ENCODE data around the gene CLIP3. TPM values are rescaled to one million over a fixed set of nuclear protein-coding genes. Genes with fewer than 3 reads are reported as not detected.

The CLIP3 gene
- total RNA-seq, 1 donor from 2014 or later: 8.2 TPM

DNA sequence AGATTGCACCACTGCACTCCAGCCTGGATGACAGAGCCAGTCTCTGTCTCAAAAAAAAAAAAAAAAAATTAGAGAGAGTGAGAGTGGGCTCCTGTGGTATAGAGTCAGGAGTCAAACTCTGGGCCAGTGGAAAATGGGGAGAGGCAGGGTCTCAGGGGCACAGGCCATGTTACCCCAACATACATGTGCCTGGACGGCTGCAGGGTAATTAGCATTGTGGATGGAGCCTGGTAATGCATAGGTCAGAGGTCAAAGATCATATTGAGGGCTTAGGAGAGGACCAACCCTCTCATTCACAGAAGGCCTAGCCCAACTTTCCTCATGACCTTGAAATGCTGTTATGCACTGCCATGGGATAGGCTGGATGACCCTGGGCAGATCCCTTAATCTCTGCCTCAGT lies 7.1 kb downstream of the CLIP3 start:
- H3K27ac Mint-ChIP-seq: no peak overlapping the region
- H4K20me1 ChIP-seq (ENCODE audit: low read depth): peaks cover 8% of the 10 kb centered on the region
- H3K4me2 ChIP-seq: no peak overlapping the region
- H3F3A ChIP-seq (ENCODE audit: low read depth): no peaks in the 10 kb centered on the region
- H3K27ac ChIP-seq: no peak overlapping the region
- no peaks in the 10 kb centered on the region for H3K4me1 ChIP-seq
- H3K27me3 ChIP-seq: no peaks in the 10 kb centered on the region
- DNase-seq (ENCODE audit: low spot score): no peak
- no peaks in the 10 kb centered on the region for H3K4me1 Mint-ChIP-seq
- H3K36me3 Mint-ChIP-seq: peaks cover 21% of the 10 kb centered on the region
- H2AFZ ChIP-seq (replicated peaks): no peak overlapping the region
- no peak for TF ChIP-seq EZH2phosphoT487 (IDR thresholded peaks at IDR 0.05)
- TF ChIP-seq, protein P1, sequence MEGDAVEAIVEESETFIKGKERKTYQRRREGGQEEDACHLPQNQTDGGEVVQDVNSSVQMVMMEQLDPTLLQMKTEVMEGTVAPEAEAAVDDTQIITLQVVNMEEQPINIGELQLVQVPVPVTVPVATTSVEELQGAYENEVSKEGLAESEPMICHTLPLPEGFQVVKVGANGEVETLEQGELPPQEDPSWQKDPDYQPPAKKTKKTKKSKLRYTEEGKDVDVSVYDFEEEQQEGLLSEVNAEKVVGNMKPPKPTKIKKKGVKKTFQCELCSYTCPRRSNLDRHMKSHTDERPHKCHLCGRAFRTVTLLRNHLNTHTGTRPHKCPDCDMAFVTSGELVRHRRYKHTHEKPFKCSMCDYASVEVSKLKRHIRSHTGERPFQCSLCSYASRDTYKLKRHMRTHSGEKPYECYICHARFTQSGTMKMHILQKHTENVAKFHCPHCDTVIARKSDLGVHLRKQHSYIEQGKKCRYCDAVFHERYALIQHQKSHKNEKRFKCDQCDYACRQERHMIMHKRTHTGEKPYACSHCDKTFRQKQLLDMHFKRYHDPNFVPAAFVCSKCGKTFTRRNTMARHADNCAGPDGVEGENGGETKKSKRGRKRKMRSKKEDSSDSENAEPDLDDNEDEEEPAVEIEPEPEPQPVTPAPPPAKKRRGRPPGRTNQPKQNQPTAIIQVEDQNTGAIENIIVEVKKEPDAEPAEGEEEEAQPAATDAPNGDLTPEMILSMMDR (IDR thresholded peaks at IDR 0.05): no peak
- TF ChIP-seq EZH2 (IDR thresholded peaks at IDR 0.05): no peak
- H3K9me3 Mint-ChIP-seq: no peaks in the 10 kb centered on the region
- H3K27me3 Mint-ChIP-seq (ENCODE audit: insufficient read depth, low read depth): peaks cover 3% of the 10 kb centered on the region
- H3K79me2 ChIP-seq (ENCODE audit: low read depth): no peaks in the 10 kb centered on the region
- H3K9ac ChIP-seq: no peak overlapping the region
- no peak overlapping the region for H3K4me3 ChIP-seq
- no peaks in the 10 kb centered on the region for H3K9me3 ChIP-seq (ENCODE audit: low read depth)
- no peak overlapping the region for H3K4me3 Mint-ChIP-seq
- H3K36me3 ChIP-seq: no peaks in the 10 kb centered on the region

DNA sequence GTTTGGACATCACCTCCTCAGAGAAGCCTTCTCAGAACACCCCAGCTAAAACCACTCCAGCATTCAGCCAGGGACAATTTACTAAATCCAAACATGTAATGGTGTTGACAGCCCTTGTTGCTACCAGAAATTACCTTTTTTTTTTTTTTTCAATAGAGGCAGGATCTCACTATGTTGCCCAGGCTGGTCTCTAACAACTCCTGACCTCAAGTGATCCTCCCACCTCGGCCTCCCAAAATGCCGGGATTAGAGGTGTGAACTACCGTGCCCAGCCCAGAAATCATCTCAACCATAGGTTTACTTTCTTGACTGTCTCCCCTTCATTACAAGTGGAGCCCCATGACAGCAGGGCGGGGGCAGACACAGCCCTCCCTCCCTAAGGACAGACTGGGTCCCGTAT lies 9.2 kb downstream of the CLIP3 start:
- Histone ChIP-seq H3K9me3 (ENCODE audit: low read depth) (no peaks in the 10 kb centered on the region), H3K27me3 (no peaks in the 10 kb centered on the region), H3K27ac (no peak overlapping the region), H3K4me2 (no peak overlapping the region), H4K20me1 (ENCODE audit: low read depth) (peaks cover 1% of the 10 kb centered on the region), H3K9ac (no peak overlapping the region), H3K79me2 (ENCODE audit: low read depth) (no peaks in the 10 kb centered on the region), H2AFZ (replicated peaks) (no peak overlapping the region), H3K36me3 (no peaks in the 10 kb centered on the region), H3K4me1 (no peaks in the 10 kb centered on the region), H3F3A (ENCODE audit: low read depth) (no peaks in the 10 kb centered on the region), H3K4me3 (no peak overlapping the region)
- no peaks in the 10 kb centered on the region for H3K4me1 Mint-ChIP-seq
- no peak overlapping the region for H3K27ac Mint-ChIP-seq
- no peak overlapping the region for H3K4me3 Mint-ChIP-seq
- H3K36me3 Mint-ChIP-seq: peaks cover 14% of the 10 kb centered on the region
- TF ChIP-seq EZH2 (IDR thresholded peaks at IDR 0.05) (no peak), EZH2phosphoT487 (IDR thresholded peaks at IDR 0.05) (no peak)
- TF ChIP-seq, protein P1 (IDR thresholded peaks at IDR 0.05): no peak
- peaks cover 3% of the 10 kb centered on the region for H3K27me3 Mint-ChIP-seq (ENCODE audit: insufficient read depth, low read depth)
- no peak for DNase-seq (ENCODE audit: low spot score)
- H3K9me3 Mint-ChIP-seq: no peaks in the 10 kb centered on the region

DNA sequence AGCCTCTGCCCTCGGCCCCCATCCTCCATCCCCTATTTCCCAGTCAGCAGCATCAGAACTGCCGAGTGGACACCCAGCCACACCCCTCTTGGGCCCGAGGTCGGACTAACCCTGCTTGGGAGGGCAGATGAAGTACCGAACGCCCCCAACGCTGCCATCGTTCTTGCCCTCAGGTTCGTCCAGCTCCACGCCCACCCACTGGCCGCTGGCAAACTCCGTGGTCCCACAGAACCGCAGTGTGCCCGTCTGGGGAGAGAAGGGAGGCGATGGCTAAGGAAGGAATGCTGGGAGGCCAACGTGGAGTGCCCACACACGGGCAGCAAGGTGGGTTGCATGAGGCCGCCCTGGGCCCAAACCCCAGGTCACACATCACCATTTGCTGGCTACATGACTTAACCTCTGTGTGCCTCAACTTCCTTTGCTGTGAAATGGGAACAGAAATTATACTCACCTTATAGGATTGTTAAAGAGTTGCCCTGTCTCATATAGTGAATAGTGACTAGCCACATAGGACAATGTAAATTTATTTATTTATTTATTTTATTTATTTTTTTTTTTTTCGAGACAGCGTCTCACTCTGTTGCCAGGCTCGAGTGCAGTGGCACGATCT lies 13.5 kb downstream of the CLIP3 start:
- H3K79me2 ChIP-seq (ENCODE audit: low read depth): no peaks in the 10 kb centered on the region
- H3K4me3 ChIP-seq: no peak overlapping the region
- H2AFZ ChIP-seq (replicated peaks): no peak overlapping the region
- no peak overlapping the region for H3K27ac Mint-ChIP-seq
- H3K4me1 Mint-ChIP-seq: peaks cover 17% of the 10 kb centered on the region
- H3K4me3 Mint-ChIP-seq: no peak overlapping the region
- DNase-seq (ENCODE audit: low spot score): no peak
- H3K4me2 ChIP-seq: no peak overlapping the region
- no peaks in the 10 kb centered on the region for H3K9me3 Mint-ChIP-seq
- H3K36me3 Mint-ChIP-seq: peaks cover 15% of the 10 kb centered on the region
- no peaks in the 10 kb centered on the region for H3K9me3 ChIP-seq (ENCODE audit: low read depth)
- no peaks in the 10 kb centered on the region for H4K20me1 ChIP-seq (ENCODE audit: low read depth)
- TF ChIP-seq EZH2phosphoT487 (IDR thresholded peaks at IDR 0.05) (no peak), EZH2 (IDR thresholded peaks at IDR 0.05) (no peak)
- TF ChIP-seq, protein P1 (IDR thresholded peaks at IDR 0.05): no peak
- no peak overlapping the region for H3K27ac ChIP-seq
- H3K4me1 ChIP-seq: no peaks in the 10 kb centered on the region
- H3K27me3 ChIP-seq: no peaks in the 10 kb centered on the region
- H3K27me3 Mint-ChIP-seq (ENCODE audit: insufficient read depth, low read depth): peaks cover 8% of the 10 kb centered on the region
- no peak overlapping the region for H3K9ac ChIP-seq
- H3F3A ChIP-seq (ENCODE audit: low read depth): peaks cover 5% of the 10 kb centered on the region
- H3K36me3 ChIP-seq: no peaks in the 10 kb centered on the region

Data from neural progenitor cell (in vitro differentiated cells).